Activated CD4-positive, CD25-positive, alpha-beta regulatory T cell treated with anti-CD3 and anti-CD28 coated beads, Interleukin-2, amount 50 U/mL, for 24 hours (primary cell): ENCODE data around the gene BTBD19.
"Not testable (repeated sequence)": the region's sequence is repeated elsewhere in the genome, so short reads cannot be mapped to it uniquely, and the experiment has no call there.

Source experiments
- ATAC-seq, 2 donors: fragments of 150-1000 bp; cut with Tn5 transposase; one replicate each; pipeline ENCODE4 v1.10.0; 2021; ENCODE audit warnings: mild to moderate bottlenecking in 1 of 2, moderate library complexity in 1 of 2

The BTBD19 gene

DNA sequence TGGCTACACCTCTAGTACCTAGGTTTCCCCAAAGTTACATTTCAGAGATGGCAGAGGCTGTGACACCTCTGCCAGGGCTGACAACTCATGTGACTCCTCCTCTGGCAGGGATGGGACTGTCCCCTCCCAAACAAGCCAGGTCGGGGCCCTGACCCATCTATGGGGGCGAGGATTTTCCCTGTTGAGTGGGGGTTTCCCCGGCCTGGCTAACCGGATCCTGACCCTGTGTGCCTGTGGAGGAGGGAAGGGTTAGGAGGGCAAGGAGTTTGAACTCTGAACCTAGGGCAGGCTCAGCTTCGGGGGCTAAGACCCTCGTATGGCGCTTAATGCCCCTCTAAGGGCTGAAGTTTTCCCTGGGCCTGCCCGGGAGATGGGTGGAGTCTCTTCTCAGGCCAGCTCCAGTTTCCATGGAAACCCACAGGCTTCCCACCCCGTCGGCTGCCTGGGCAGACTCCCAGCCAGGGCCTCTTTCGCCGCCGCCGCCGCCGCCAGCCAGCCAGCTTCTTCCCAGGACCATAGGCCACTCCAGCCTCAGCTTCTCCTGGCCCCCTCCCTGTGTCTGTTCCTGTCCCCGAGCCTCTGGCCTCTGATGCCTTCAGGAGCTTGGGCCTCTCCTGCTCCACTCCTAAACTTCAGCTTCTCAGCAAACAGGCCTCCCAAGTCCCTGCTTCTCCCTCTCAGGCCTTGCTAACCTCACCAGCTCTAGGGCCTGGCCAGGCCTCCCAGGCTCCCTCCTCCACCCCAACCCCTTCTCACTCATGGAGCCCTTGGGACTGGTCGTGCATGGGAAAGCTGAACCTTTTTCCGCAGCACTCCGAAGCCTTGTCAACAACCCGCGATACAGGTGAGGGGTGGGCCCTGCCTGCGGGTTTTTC, at the start of gene BTBD19:
TSS of gene BTBD19 (plus strand) at position 461 of the 875 bp plus-strand sequence. CDS start at position 759, 298 bp downstream.
- peak; percentile 53 to 54 for ATAC-seq

- no peak for ATAC-seq
Observed at GRCh38 chr1:44759077-44759476, 49.2 kb upstream of the BTBD19 start.

DNA sequence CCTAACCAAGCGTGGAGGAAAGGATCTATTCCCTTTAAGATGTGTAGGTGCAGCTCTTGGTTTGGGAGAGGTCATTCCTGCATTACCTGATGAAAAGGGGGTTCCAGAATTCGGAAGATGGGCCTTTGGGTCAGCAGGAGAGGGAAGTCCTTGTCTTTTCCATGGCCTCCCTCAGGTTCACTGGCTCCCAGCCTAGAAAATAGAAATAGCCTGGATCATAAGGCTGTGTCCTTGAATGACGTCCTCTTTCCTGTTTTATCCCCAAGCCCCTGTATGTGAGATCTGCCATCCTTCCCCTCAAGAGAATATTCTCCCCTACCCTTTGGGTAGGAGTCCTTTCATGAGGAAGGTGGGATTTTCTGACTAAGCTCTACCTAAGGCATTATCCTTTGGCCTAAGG, 47.4 kb upstream of the BTBD19 start:
- no peak for ATAC-seq

DNA sequence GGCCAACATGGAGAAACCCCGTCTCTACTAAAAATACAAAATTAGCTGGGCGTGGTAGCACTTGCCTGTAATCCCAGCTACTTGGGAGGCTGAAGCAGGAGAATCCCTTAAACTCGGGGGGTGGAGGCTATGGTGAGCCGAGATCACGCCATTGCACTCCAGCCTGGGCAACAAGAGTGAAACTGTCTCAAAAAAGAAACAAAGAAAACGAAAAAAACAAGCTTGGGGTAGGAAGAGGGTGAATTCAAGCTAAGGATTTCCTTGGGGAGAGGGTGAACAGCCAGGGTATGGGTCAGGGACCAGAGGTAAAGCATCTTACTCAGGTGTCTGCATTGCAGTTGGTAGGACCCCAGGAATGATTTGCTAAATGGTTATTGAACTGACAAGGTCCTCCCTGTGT, 41.9 kb upstream of the BTBD19 start:
- ATAC-seq: not testable (repeated sequence)

- peak; percentile 77 to 81 for ATAC-seq
Observed at GRCh38 chr1:44775078-44775929, 33.0 kb upstream of the BTBD19 start, which contains the start of gene RPS8. TSS of gene RPS8 (plus strand) at chr1:44775540. CDS start at chr1:44775597, 57 bp downstream.

DNA sequence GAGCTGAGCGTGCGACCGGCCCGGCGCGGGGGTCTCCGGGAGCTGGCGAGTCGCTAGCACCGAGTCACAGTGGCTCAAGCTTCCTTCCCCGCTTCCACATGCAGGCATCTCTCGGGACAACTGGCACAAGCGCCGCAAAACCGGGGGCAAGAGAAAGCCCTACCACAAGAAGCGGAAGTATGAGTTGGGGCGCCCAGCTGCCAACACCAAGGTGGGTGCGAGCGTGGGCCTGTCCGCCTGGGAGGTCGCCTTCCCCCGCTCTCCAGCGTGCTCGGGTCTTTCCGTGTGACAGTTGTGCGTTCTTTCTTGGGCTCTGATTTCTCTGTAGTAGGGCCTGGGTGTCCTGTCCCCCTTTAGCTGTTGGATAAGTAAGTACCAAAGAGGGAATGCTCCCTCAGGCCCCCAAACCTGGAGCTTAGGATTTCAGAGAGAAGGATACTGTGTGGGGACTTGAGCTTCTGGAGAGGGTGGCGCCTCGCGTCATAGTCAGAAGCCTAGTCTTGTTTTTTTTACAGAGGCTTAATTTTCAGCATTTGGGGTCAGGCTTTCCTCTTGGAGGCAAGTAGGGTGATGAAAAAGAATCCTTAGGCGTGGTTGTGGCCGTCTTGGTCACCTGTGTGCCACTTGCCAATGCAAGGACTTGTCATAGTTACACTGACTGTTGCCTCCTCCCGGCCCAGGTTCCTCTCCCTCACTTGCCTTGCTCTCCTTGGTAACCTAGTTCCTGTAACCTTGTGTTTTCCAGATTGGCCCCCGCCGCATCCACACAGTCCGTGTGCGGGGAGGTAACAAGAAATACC, 32.2 kb upstream of the BTBD19 start:
- ATAC-seq: peak; percentile 9

- ATAC-seq: no peak
Observed at GRCh38 chr1:44776730-44777068, 31.6 kb upstream of the BTBD19 start.

DNA sequence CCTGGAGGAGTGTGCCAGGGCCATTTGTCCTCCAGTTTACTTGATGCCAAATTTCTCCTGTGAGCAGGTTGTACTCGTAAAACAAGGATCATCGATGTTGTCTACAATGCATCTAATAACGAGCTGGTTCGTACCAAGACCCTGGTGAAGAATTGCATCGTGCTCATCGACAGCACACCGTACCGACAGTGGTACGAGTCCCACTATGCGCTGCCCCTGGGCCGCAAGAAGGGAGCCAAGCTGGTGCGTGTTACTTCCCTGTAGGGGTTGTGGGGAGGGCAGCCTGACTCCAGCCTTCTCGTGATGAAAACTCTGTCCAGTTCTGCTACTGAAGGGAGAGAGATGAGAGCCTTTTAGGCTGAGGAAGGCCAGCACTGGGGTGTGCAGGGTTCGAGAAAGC, 30.8 kb upstream of the BTBD19 start:
- no peak for ATAC-seq

DNA sequence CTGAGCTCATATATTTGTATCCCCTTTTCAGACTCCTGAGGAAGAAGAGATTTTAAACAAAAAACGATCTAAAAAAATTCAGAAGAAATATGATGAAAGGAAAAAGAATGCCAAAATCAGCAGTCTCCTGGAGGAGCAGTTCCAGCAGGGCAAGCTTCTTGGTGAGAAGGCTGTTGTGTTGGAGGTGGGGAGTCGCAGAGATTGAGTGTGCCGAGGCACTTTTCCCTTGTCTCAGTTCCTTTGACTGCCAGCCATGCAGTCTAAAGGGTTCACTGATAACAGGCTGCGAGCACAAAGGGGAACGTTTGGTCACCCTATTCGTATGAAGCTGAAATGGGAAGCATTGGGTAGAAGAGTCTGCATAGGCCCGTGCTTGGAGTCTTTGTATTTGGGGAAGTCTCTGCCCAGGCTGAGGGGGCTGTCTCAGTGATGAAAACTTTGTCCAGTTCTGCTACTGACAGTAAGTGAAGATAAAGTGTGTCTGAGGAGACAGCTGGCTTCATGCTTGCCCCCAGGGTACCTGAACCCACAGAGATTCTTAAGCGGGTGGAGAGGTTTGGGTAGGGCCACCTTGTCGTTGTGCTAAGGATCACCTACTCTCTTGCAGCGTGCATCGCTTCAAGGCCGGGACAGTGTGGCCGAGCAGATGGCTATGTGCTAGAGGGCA, 30.2 kb upstream of the BTBD19 start:
- no peak for ATAC-seq

- no peak for ATAC-seq
Observed at GRCh38 chr1:44778705-44779576, 29.4 kb upstream of the BTBD19 start.

GRCh38 chr1:44780583-44781121, 27.7 kb upstream of the BTBD19 start:
- no peak for ATAC-seq

GRCh38 chr1:44783697-44784093, 24.6 kb upstream of the BTBD19 start:
- no peak for ATAC-seq

GRCh38 chr1:44784094-44785028, 24.0 kb upstream of the BTBD19 start:
- ATAC-seq: peak; percentile 34

DNA sequence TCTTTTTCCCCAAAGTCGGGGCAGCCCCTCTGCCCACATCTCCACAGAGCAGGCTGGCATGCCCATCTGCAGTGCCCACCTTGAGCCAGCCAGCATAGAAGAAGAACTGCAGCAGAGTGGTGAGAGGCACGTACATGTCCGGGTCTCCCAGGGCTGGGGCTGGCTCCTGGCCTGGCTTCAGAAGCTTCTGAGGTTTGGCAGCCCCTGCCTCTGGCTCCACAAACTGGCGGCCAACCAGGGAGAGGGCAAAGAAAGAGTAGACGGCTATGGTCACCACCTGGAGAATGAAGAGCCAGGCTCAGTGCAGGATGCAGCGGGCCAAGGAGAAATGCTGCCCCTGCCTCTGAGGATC, 23.3 kb upstream of the BTBD19 start:
- no peak for ATAC-seq

GRCh38 chr1:44785501-44786137, 22.7 kb upstream of the BTBD19 start:
- no peak for ATAC-seq

- ATAC-seq: peak; percentile 60 to 62
Observed at GRCh38 chr1:44786138-44786840, 22.0 kb upstream of the BTBD19 start.

- ATAC-seq: no peak
Observed at GRCh38 chr1:44786841-44787426, 21.4 kb upstream of the BTBD19 start.

DNA sequence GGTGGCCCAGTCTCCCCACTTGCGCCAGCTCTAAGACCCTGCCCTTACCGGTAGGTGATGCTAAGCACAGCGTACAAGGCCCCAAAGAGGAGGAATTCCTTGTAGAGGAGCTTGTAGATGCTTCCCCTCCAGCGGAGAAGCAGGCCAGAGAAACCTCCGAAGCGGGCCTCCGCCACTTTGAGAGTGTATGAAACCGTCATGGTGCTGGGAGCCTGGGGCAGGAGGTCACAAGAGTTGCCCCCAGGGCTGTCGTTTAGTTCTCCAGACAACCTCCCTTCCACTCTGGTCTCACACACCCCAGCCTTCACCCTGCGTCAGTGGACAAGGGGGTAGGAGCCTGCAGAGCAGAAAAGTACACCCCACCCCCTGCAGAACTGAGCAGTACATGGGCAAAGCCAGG, 20.8 kb upstream of the BTBD19 start:
- ATAC-seq: no peak
